Small intestine (tissue), 7 donors: Measurements from ENCODE around the gene TRIM41. TPM values are rescaled to one million over a fixed set of nuclear protein-coding genes. Genes with fewer than 3 reads are reported as not detected.
"Not testable (repeated sequence)": the region's sequence is repeated elsewhere in the genome, so short reads cannot be mapped to it uniquely, and the experiment has no call there.

ENCODE experiments used
- DNase-seq, 2 donors: peaks; one replicate each; pipeline versions ENCODE4 v3.0.0 to v3.0.0-alpha.2; 2013
- FAIRE-seq: peaks from 2 replicates; lab custom pipeline; 2012; peaks lifted over from hg19 to GRCh38; lab: Jason Lieb, UNC
- H3K27ac ChIP-seq, 3 donors: one replicate each; pipeline ENCODE4 v1.5.1; 2013; ENCODE audit warnings: low read length in 2 of 3, mild to moderate bottlenecking in 2 of 3, control low read depth in 1 of 3, inconsistent platforms in 1 of 3, low read depth in 1 of 3, moderate library complexity in 1 of 3
- H3K27me3 ChIP-seq, 3 donors: one replicate each; pipeline ENCODE4 v1.6.1; 2013; ENCODE audit warnings: low read length in 3 of 3, inconsistent platforms in 1 of 3; ENCODE audit not compliant: control insufficient read depth in 3 of 3, insufficient read depth in 3 of 3
- H3K36me3 ChIP-seq, 3 donors: one replicate each; pipeline ENCODE4 v1.6.1; 2013; ENCODE audit warnings: low read length in 3 of 3, inconsistent platforms in 1 of 3, low read depth in 1 of 3, mild to moderate bottlenecking in 1 of 3, moderate library complexity in 1 of 3; ENCODE audit not compliant: control insufficient read depth in 3 of 3, insufficient read depth in 2 of 3
- H3K4me1 ChIP-seq, 3 donors: one replicate each; pipeline ENCODE4 v1.6.1; 2013; ENCODE audit warnings: low read length in 2 of 3, inconsistent platforms in 1 of 3, low read depth in 1 of 3, mild to moderate bottlenecking in 1 of 3, moderate library complexity in 1 of 3; ENCODE audit not compliant: control insufficient read depth in 3 of 3, insufficient read depth in 2 of 3
- H3K4me3 ChIP-seq, 3 donors: one replicate each; pipeline ENCODE4 v1.5.1; 2013; ENCODE audit warnings: low read length in 3 of 3, control low read depth in 1 of 3, inconsistent platforms in 1 of 3, low read depth in 1 of 3, mild to moderate bottlenecking in 1 of 3, moderate library complexity in 1 of 3
- H3K9me3 ChIP-seq, 2 donors: one replicate each; pipeline ENCODE4 v1.6.1; 2013; ENCODE audit warnings: low read depth in 1 of 2, low read length in 1 of 2; ENCODE audit not compliant: control insufficient read depth in 2 of 2, insufficient read depth in 1 of 2
- WGBS, 3 donors: extraction: QIAGEN DNeasy Blood & Tissue Kit; methylation state at CpG; one replicate each; pipeline ENCODE4 v1.1.7; 2013; 5-methylcytosine and 5-hydroxymethylcytosine counted together
- polyA plus RNA-seq, 4 donors: library from polyadenylated mRNA; stranded (reverse) in 3 of 4; unstranded in 1 of 4; fragments of 200-250 nt in 3 of 4; fragments of 120-200 nt in 1 of 4; gene quantifications; one replicate each; pipeline versions ENCODE4 v1.2.1 to v1.2.3, GENCODE V29; 2013
- donor health status: healthy with polysubstance abuse.
- donor health status: control.
- donor health status: control.
- donor health status: Bipolar disorder and iron deficiency.
- donor health status: healthy.

The TRIM41 gene
- polyA plus RNA-seq, 4 donors = 19.2 to 25.0 (median 21.6) TPM

GRCh38 chr5:181210698-181211097 is 12.4 kb upstream of the TRIM41 start:
- not testable (repeated sequence) for DNase-seq, H3K9me3 ChIP-seq, H3K36me3 ChIP-seq, H3K4me3 ChIP-seq, H3K4me1 ChIP-seq, H3K27ac ChIP-seq, FAIRE-seq
- 79 to 82% (median 82%) methylated on average over 17 of the region's 17 CpGs for WGBS, 3 donors
- peaks cover 0 to 34% (median 0%) of the 10 kb centered on the region in 3 donors for H3K27me3 ChIP-seq

DNA sequence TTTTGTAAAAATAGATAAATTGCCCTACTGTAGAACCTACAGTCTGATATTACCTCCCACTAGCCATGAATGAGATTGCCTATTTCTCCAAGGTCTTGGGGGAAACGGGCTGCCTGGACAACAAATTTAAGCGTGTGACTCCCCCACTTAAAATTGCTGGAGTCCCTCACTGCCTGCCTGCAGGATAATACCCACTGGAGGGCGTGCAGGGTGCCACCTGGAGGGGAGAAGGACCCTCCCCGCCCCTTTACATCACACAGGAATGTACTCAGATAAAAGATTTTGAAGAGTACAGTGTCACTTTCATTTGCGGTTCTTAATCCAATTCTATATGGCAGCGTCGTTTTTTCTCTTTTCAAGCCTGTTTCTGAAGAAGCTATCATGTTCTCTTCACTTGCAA is 11.9 kb upstream of the TRIM41 start:
- DNase-seq (no peak), FAIRE-seq (no peak)
- WGBS, 3 donors = 47 to 61% (median 50%) methylated on average over 7 of the region's 7 CpGs
- no peak overlapping the region for H3K27ac ChIP-seq
- no peaks in the 10 kb centered on the region for H3K9me3 ChIP-seq
- H3K27me3 ChIP-seq = peaks cover 0 to 33% (median 0%) of the 10 kb centered on the region in 3 donors
- H3K36me3 ChIP-seq = no peaks in the 10 kb centered on the region
- peaks cover 0 to 3% (median under 1%) of the 10 kb centered on the region in 3 donors for H3K4me1 ChIP-seq
- no peak overlapping the region for H3K4me3 ChIP-seq

- H3K27ac ChIP-seq = no peak overlapping the region
- H3K36me3 ChIP-seq = no peaks in the 10 kb centered on the region
- 89 to 94% (median 93%) methylated on average over 6 of the region's 6 CpGs for WGBS, 3 donors
- no peak for DNase-seq
- FAIRE-seq = no peak
- peaks cover 0 to 6% (median 3%) of the 10 kb centered on the region in 3 donors for H3K4me1 ChIP-seq
- peaks cover 0 to 37% (median 0%) of the 10 kb centered on the region in 3 donors for H3K27me3 ChIP-seq
- H3K9me3 ChIP-seq = no peaks in the 10 kb centered on the region
- H3K4me3 ChIP-seq = no peak overlapping the region
Observed at GRCh38 chr5:181212080-181212479, 11.0 kb upstream of the TRIM41 start.

DNA sequence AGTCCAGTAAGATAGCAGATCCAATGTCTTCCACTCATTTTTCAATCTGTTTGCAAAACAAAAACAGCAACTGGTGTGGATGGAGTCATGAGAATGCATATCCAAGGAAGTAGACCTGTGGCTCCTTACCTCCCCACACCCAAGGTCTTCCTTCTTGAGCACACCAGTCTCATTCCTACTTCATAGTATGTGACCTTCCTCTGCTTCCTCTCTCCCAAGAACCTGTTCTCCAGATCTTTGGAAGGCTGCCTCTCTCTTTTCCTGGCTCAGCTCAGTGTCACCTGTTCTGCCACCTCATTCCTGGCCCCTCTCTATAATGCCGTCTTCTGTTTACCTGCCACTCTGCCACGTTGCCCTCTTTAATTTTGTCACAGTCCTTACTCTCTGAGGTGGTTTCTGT is 10.1 kb upstream of the TRIM41 start:
- no peaks in the 10 kb centered on the region for H3K9me3 ChIP-seq
- no peak for FAIRE-seq
- 48 to 63% (median 54%) methylated on average over 2 of the region's 2 CpGs for WGBS, 3 donors
- H3K27me3 ChIP-seq = peaks cover 0 to 45% (median 0%) of the 10 kb centered on the region in 3 donors
- H3K4me1 ChIP-seq = peaks cover 0 to 14% (median 3%) of the 10 kb centered on the region in 3 donors
- H3K36me3 ChIP-seq = no peaks in the 10 kb centered on the region
- H3K4me3 ChIP-seq = no peak overlapping the region
- no peak overlapping the region for H3K27ac ChIP-seq
- no peak for DNase-seq

DNA sequence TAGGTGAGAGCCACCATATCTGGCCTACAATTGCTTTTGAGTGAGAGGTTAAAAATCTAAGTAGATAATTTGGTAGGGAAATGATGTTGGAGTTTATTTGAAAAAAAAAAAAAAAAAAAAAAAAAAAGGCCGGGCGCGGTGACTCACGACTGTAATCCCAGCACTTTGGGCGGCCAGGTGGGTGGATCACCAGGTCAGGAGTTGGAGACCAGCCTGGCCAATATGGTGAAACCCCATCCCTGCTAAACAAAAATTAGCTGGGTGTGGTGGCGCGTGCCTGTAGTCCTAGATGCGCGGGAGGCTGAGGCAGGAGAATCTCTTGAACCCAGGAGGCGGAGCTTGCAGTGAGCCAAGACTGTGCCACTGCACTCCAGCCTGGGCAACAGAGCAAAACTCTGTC is 8.8 kb upstream of the TRIM41 start:
- not testable (repeated sequence) for FAIRE-seq, H3K4me3 ChIP-seq, H3K36me3 ChIP-seq, H3K9me3 ChIP-seq, H3K27ac ChIP-seq, DNase-seq
- peaks cover 0 to 15% (median 3%) of the 10 kb centered on the region in 3 donors for H3K4me1 ChIP-seq
- 71 to 79% (median 72%) methylated on average over 8 to 10 of the region's 10 CpGs for WGBS, 3 donors
- H3K27me3 ChIP-seq = peaks cover 0 to 46% (median 0%) of the 10 kb centered on the region in 3 donors

GRCh38 chr5:181215997-181216989 is 6.8 kb upstream of the TRIM41 start:
- Histone ChIP-seq H3K4me3 (peak overlapping the region in 2 of 3 donors; percentile 50 to 52), H3K9me3 (no peaks in the 10 kb centered on the region), H3K27ac (peak overlapping the region in 1 of 3 donors; percentile 74), H3K4me1 (peaks cover 0 to 22% (median 3%) of the 10 kb centered on the region in 3 donors), H3K27me3 (peaks cover 0 to 59% (median 0%) of the 10 kb centered on the region in 3 donors), H3K36me3 (no peaks in the 10 kb centered on the region)
- 17 to 35% (median 32%) methylated on average over 44 of the region's 44 CpGs for WGBS, 3 donors
- DNase-seq = no peak
- no peak for FAIRE-seq

GRCh38 chr5:181217111-181217802 is 5.8 kb upstream of the TRIM41 start:
- Histone ChIP-seq H3K4me3 (peak overlapping the region in 2 of 3 donors; percentile 50 to 52), H3K9me3 (no peaks in the 10 kb centered on the region), H3K4me1 (peaks cover 0 to 24% (median 3%) of the 10 kb centered on the region in 3 donors), H3K27ac (peak overlapping the region in 1 of 3 donors; percentile 74), H3K36me3 (no peaks in the 10 kb centered on the region), H3K27me3 (peaks cover 0 to 58% (median 0%) of the 10 kb centered on the region in 3 donors)
- no peak for FAIRE-seq
- DNase-seq = peak; percentile 28 to 64
- 0 to 2% (median 1%) methylated on average over 44 to 46 of the region's 46 CpGs for whole genome bisulfite sequencing, 3 donors

DNA sequence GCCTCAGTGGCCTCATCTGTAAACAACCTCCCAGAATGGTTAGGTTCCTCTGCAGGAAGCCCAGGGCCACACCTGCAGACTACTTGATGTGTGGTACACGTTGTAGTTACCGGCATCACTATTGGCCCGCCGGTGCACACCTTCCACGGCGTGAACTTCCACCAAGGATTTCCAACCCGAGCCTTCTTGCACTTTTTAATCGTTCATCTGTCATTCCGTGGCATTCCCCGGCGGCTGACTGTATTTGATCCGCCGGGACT is 5.3 kb upstream of the TRIM41 start:
- DNase-seq (peak in 1 of 2 donors; percentile 31), FAIRE-seq (no peak)
- 2 to 7% (median 4%) methylated on average over 13 of the region's 13 CpGs for whole genome bisulfite sequencing, 3 donors

More for the DNA sequence above, 5.3 kb upstream of the TRIM41 start:
- Histone ChIP-seq H3K4me1 (peaks cover 0 to 27% (median 3%) of the 10 kb centered on the region in 3 donors), H3K27ac (peak overlapping the region in 2 of 3 donors; percentile 17 to 74), H3K9me3 (no peaks in the 10 kb centered on the region), H3K27me3 (peaks cover 0 to 55% (median 0%) of the 10 kb centered on the region in 3 donors), H3K36me3 (no peaks in the 10 kb centered on the region), H3K4me3 (peak overlapping the region in 2 of 3 donors; percentile 50 to 52)
